ENCODE measurements around the gene STEEP1. TPM values are rescaled to one million over a fixed set of nuclear protein-coding genes. Genes with fewer than 3 reads are reported as not detected.

Gene STEEP1
- total and polyA plus RNA-seq, 2 of the 13 experiments (the other 11 are each of a cell fraction or from before 2014, with no cell fraction given): 7.7 to 23.1 TPM

- TF ChIP-seq ZFYVE20 (CRISPR knock-in tag; IDR thresholded peaks at IDR 0.05; ENCODE audit: borderline replicate concordance, low read depth) (no peak), ELF3 (CRISPR knock-in tag; IDR thresholded peaks at IDR 0.05) (peak; percentile 74), BHLHE40 (IDR thresholded peaks at IDR 0.05; ENCODE audit: low read length) (peak; percentile 83), FOXK1 (CRISPR knock-in tag; IDR thresholded peaks at IDR 0.05; ENCODE audit: borderline replicate concordance, low read depth) (peak; percentile 79; the same call in 1 of the 2 replicates), ASH2L (IDR thresholded peaks at IDR 0.05; ENCODE audit: insufficient read length, low read depth, low read length) (peak; percentile 47), GMEB1 (CRISPR knock-in tag; IDR thresholded peaks at IDR 0.05; ENCODE audit: borderline replicate concordance) (peak; percentile 48; the same call in 1 of the 2 replicates), RAD51 (IDR thresholded peaks at IDR 0.05; ENCODE audit: borderline replicate concordance) (peak; percentile 58; the same call in 1 of the 2 replicates), ZNF629 (CRISPR knock-in tag; conservative IDR thresholded peaks at IDR 0.05) (no peak), ETV5 (CRISPR knock-in tag; IDR thresholded peaks at IDR 0.05; ENCODE audit: borderline replicate concordance) (peak; percentile 60; the same call in 1 of the 2 replicates), ATF7 (IDR thresholded peaks at IDR 0.05) (peak; percentile 91), ATF7 (CRISPR knock-in tag; IDR thresholded peaks at IDR 0.05) (no peak), RXRA (CRISPR knock-in tag; IDR thresholded peaks at IDR 0.05) (no peak), TAF1 (CRISPR knock-in tag; IDR thresholded peaks at IDR 0.05) (peak; percentile 49), HOXA3 (CRISPR knock-in tag; IDR thresholded peaks at IDR 0.05) (peak; percentile 82; the same call in 1 of the 2 replicates), ZNF747 (CRISPR knock-in tag; IDR thresholded peaks at IDR 0.05; ENCODE audit: borderline replicate concordance) (no peak), MYC (CRISPR knock-in tag; IDR thresholded peaks at IDR 0.05; ENCODE audit: borderline replicate concordance) (peak; percentile 30; the same call in 1 of the 2 replicates), ZNF547 (CRISPR knock-in tag; IDR thresholded peaks at IDR 0.05) (no peak), PHF8 (CRISPR knock-in tag; IDR thresholded peaks at IDR 0.05) (peak; percentile 59), TAF15 (IDR thresholded peaks at IDR 0.05; ENCODE audit: low read depth, low read length, poor library complexity, severe bottlenecking) (no peak), FOXM1 (CRISPR knock-in tag; IDR thresholded peaks at IDR 0.05) (no peak), ZMYM4 (CRISPR knock-in tag; IDR thresholded peaks at IDR 0.05) (peak; percentile 81), PHF20 (CRISPR knock-in tag; IDR thresholded peaks at IDR 0.05) (peak; percentile 91), ZSCAN25 (CRISPR knock-in tag; IDR thresholded peaks at IDR 0.05) (no peak), SIN3B (IDR thresholded peaks at IDR 0.05; ENCODE audit: low read length) (peak; percentile 82)
- TF ChIP-seq, protein P1, sequence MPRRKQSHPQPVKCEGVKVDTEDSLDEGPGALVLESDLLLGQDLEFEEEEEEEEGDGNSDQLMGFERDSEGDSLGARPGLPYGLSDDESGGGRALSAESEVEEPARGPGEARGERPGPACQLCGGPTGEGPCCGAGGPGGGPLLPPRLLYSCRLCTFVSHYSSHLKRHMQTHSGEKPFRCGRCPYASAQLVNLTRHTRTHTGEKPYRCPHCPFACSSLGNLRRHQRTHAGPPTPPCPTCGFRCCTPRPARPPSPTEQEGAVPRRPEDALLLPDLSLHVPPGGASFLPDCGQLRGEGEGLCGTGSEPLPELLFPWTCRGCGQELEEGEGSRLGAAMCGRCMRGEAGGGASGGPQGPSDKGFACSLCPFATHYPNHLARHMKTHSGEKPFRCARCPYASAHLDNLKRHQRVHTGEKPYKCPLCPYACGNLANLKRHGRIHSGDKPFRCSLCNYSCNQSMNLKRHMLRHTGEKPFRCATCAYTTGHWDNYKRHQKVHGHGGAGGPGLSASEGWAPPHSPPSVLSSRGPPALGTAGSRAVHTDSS (CRISPR knock-in tag; conservative IDR thresholded peaks at IDR 0.05): no peak
- TF ChIP-seq, protein P2, sequence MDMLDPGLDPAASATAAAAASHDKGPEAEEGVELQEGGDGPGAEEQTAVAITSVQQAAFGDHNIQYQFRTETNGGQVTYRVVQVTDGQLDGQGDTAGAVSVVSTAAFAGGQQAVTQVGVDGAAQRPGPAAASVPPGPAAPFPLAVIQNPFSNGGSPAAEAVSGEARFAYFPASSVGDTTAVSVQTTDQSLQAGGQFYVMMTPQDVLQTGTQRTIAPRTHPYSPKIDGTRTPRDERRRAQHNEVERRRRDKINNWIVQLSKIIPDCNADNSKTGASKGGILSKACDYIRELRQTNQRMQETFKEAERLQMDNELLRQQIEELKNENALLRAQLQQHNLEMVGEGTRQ (IDR thresholded peaks at IDR 0.05; ENCODE audit: low read depth, low read length): peak; percentile 82
- TF ChIP-seq, protein P2 (CRISPR knock-in tag; IDR thresholded peaks at IDR 0.05; ENCODE audit: borderline replicate concordance): peak; percentile 82; the same call in 1 of the 2 replicates
Measured at GRCh38 chrX:119565107-119565663, at the start of gene STEEP1 (continued).

All from HepG2 (cell line).